Ascending aorta (tissue), 2 donors: ENCODE results near the gene PREP. TPM values are rescaled to one million over a fixed set of nuclear protein-coding genes. Genes with fewer than 3 reads are reported as not detected.

Source experiments
- DNase-seq, 2 donors: peaks; one replicate each; pipeline ENCODE4 v3.0.0-alpha.2; 2019; ENCODE audit warnings: low spot score in 2 of 2
- H3K27ac ChIP-seq, 2 donors: fragments of 200-600 bp; sonication (generic); one replicate each; pipeline ENCODE4 v1.5.1; 2016 to 2017; ENCODE audit warnings: mild to moderate bottlenecking in 1 of 2
- H3K27me3 ChIP-seq: fragments of 200-600 bp; sonication (generic); one replicate; pipeline ENCODE4 v1.5.1; 2017
- H3K36me3 ChIP-seq, 2 donors: fragments of 200-600 bp; sonication (generic); one replicate each; pipeline ENCODE4 v1.5.1; 2016
- H3K4me1 ChIP-seq, 2 donors: fragments of 200-600 bp; sonication (generic); one replicate each; pipeline ENCODE4 v1.5.1; 2016 to 2017; ENCODE audit warnings: mild to moderate bottlenecking in 1 of 2
- H3K4me3 ChIP-seq, 2 donors: fragments of 200-600 bp; sonication (generic); one replicate each; pipeline ENCODE4 v1.5.1; 2016 to 2017; ENCODE audit warnings: mild to moderate bottlenecking in 1 of 2
- H3K9me3 ChIP-seq, 2 donors: fragments of 200-600 bp; sonication (generic); one replicate each; pipeline ENCODE4 v1.5.1; 2016
- CTCF ChIP-seq, 3 experiments: fragments of 200-600 bp in 2 of 3; fragments of 450-650 bp in 1 of 3; sonication (generic) in 2 of 3; IDR thresholded peaks; one replicate each; pipeline ENCODE4 v1.5.1; 2016 to 2019; ENCODE audit warnings: antibody characterized with exemption in 3 of 3, mild to moderate bottlenecking in 1 of 3, moderate library complexity in 1 of 3
- intact Hi-C: fragments of 100-400 bp; cut with DNase I; formaldehyde crosslinking; loops from one replicate; pipeline ENCODE4 v1.15.1; 2023
- total RNA-seq: library from RNA; depleted of rRNA; stranded (reverse); fragments of >200 nt; gene quantifications from one replicate; pipeline ENCODE4 v1.1.0, GENCODE V29; 2016

The PREP gene
- total RNA-seq, 1 donor from 2014 or later: 5.1 TPM

- intact Hi-C loops: no loop called here
- Histone ChIP-seq H3K9me3 (no peaks in the 10 kb centered on the region), H3K27ac (no peak overlapping the region), H3K4me3 (no peak overlapping the region), H3K27me3 (no peaks in the 10 kb centered on the region), H3K36me3 (peaks cover 20 to 51% of the 10 kb centered on the region in 2 donors), H3K4me1 (no peaks in the 10 kb centered on the region)
- no peak for DNase-seq
- TF ChIP-seq CTCF (IDR thresholded peaks at IDR 0.05): no peak
Observed at GRCh38 chr6:105276374-105276773, 126.5 kb downstream of the PREP start.

- no peak overlapping the region for H3K4me3 ChIP-seq
- no peaks in the 10 kb centered on the region for H3K9me3 ChIP-seq
- TF ChIP-seq CTCF (IDR thresholded peaks at IDR 0.05): no peak
- H3K27me3 ChIP-seq: no peaks in the 10 kb centered on the region
- no peak for DNase-seq
- no peaks in the 10 kb centered on the region for H3K4me1 ChIP-seq
- intact Hi-C loops: no loop called here
- H3K27ac ChIP-seq: no peak overlapping the region
- H3K36me3 ChIP-seq: peaks cover 20 to 44% of the 10 kb centered on the region in 2 donors
Observed at GRCh38 chr6:105275542-105275941, 127.3 kb downstream of the PREP start.

DNA sequence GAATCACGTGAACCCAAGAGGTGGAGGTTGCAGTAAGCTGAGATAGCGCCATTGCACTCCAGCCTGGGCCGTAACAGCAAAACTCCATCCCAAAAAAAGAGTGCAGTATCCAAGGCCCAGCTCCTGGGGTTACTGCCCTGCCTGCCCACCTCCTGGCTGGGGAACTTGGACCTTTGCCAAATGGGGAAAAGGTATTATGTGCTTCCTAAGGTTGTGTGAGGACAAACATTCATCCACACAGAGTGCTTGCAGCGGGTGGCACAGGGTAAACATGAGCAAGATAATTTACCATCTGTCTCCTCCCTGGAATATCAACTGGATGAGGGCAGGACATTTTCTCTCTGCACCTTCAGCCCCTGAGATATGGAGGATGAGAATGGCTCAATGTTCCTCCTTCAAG, 128.2 kb downstream of the PREP start:
- TF ChIP-seq CTCF (IDR thresholded peaks at IDR 0.05): no peak
- Histone ChIP-seq H3K36me3 (peaks cover 20 to 44% of the 10 kb centered on the region in 2 donors), H3K4me1 (no peaks in the 10 kb centered on the region), H3K27me3 (no peaks in the 10 kb centered on the region), H3K27ac (no peak overlapping the region), H3K4me3 (no peak overlapping the region), H3K9me3 (no peaks in the 10 kb centered on the region)
- no peak for DNase-seq
- intact Hi-C loops: no loop called here

GRCh38 chr6:105273589-105273988, 129.3 kb downstream of the PREP start:
- H3K9me3 ChIP-seq: no peaks in the 10 kb centered on the region
- H3K4me3 ChIP-seq: no peak overlapping the region
- TF ChIP-seq CTCF (IDR thresholded peaks at IDR 0.05): no peak
- intact Hi-C loops: no loop called here
- no peak overlapping the region for H3K27ac ChIP-seq
- no peaks in the 10 kb centered on the region for H3K27me3 ChIP-seq
- no peaks in the 10 kb centered on the region for H3K4me1 ChIP-seq
- DNase-seq: no peak
- H3K36me3 ChIP-seq: peaks cover 20 to 36% of the 10 kb centered on the region in 2 donors

DNA sequence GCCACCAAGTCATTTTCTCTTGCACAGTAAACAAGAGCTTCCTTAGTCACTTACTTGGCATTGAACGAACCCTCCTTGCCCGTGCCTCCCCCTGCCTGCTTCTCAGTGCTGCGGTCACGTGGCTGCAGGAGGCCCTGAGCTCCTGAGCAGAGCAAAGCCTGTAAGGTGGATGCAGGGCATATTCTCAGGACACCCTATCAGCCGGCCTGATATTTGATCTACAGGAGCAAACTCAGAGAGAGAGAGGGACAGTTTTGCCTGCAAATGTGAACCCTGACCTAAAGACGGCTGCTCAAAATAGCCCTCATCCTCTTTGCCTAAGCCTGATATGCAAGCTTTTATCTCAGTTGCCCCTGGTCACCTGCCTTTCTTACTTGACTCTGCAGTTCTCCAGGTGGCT, 130.1 kb downstream of the PREP start:
- no peak overlapping the region for H3K27ac ChIP-seq
- no peak for DNase-seq
- H3K4me1 ChIP-seq: no peaks in the 10 kb centered on the region
- H3K4me3 ChIP-seq: no peak overlapping the region
- no peaks in the 10 kb centered on the region for H3K9me3 ChIP-seq
- peaks cover 13 to 28% of the 10 kb centered on the region in 2 donors for H3K36me3 ChIP-seq
- H3K27me3 ChIP-seq: no peaks in the 10 kb centered on the region
- intact Hi-C loops: no loop called here
- TF ChIP-seq CTCF (IDR thresholded peaks at IDR 0.05): no peak

GRCh38 chr6:105270511-105270910, 132.4 kb downstream of the PREP start:
- Histone ChIP-seq H3K4me1 (no peaks in the 10 kb centered on the region), H3K27ac (no peak overlapping the region), H3K36me3 (peaks cover 0 to 5% of the 10 kb centered on the region in 2 donors), H3K27me3 (no peaks in the 10 kb centered on the region), H3K4me3 (no peak overlapping the region), H3K9me3 (no peaks in the 10 kb centered on the region)
- intact Hi-C loops: no loop called here
- no peak for TF ChIP-seq CTCF (IDR thresholded peaks at IDR 0.05)
- no peak for DNase-seq
